ENCODE results near the gene WDR70. TPM values are rescaled to one million over a fixed set of nuclear protein-coding genes. Genes with fewer than 3 reads are reported as not detected.

Gene WDR70
- total RNA-seq, 1 donor from 2014 or later, result 31.3 TPM

DNA sequence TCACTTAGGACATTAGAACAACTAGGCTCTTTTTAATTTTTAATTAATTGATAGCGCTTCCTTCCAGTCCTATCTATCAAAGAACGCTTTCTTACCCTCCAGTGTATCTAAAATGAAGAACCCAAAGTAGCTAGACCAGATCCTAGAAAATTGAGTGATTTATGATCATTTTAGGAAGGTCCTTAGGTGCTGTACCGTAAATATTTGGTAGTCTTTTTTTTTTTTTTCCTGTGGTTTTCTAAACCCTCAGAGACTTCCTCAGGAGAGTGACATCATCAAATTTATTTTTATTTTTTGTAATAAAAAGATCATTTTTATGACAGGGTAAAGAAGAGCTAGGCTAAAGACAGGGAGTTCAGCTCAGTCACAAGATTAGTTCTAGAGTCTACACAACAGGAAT, 197.4 kb downstream of the WDR70 start:
- H3K4me3 Mint-ChIP-seq (ENCODE audit: unreplicated experiment), result no peak overlapping the region
- H3K4me3 ChIP-seq (ENCODE audit: insufficient read depth, low read depth, low read length), result no peak overlapping the region
- no peaks in the 10 kb centered on the region for H3K79me2 ChIP-seq (ENCODE audit: insufficient read depth, low read length)
- FAIRE-seq, result no peak
- no peak for DNase-seq (ENCODE audit: low read depth)
- H3K27ac Mint-ChIP-seq (ENCODE audit: unreplicated experiment), result no peak overlapping the region
- no peaks in the 10 kb centered on the region for H3K9me3 ChIP-seq (ENCODE audit: insufficient read depth, low read depth, low read length)
- H3K36me3 ChIP-seq (ENCODE audit: insufficient read depth, low read length), result no peaks in the 10 kb centered on the region
- no peaks in the 10 kb centered on the region for H3K36me3 Mint-ChIP-seq (ENCODE audit: low read depth, unreplicated experiment)
- peaks cover 12% of the 10 kb centered on the region for H3K4me1 Mint-ChIP-seq (ENCODE audit: low read depth, unreplicated experiment)
- no peaks in the 10 kb centered on the region for H3K27me3 ChIP-seq (ENCODE audit: insufficient read depth, low read length)
- H3K27me3 Mint-ChIP-seq (ENCODE audit: low read depth, unreplicated experiment), result no peaks in the 10 kb centered on the region
- peaks cover 4% of the 10 kb centered on the region for H3K9me3 Mint-ChIP-seq (ENCODE audit: unreplicated experiment)
- no peaks in the 10 kb centered on the region for H3K4me1 ChIP-seq (ENCODE audit: insufficient read depth, low read length)
- H4K20me1 ChIP-seq (ENCODE audit: insufficient read depth, low read length), result no peaks in the 10 kb centered on the region
- no peak for TF ChIP-seq EZH2 (IDR thresholded peaks at IDR 0.05; ENCODE audit: insufficient read depth, low read length)
- TF ChIP-seq, protein P1, sequence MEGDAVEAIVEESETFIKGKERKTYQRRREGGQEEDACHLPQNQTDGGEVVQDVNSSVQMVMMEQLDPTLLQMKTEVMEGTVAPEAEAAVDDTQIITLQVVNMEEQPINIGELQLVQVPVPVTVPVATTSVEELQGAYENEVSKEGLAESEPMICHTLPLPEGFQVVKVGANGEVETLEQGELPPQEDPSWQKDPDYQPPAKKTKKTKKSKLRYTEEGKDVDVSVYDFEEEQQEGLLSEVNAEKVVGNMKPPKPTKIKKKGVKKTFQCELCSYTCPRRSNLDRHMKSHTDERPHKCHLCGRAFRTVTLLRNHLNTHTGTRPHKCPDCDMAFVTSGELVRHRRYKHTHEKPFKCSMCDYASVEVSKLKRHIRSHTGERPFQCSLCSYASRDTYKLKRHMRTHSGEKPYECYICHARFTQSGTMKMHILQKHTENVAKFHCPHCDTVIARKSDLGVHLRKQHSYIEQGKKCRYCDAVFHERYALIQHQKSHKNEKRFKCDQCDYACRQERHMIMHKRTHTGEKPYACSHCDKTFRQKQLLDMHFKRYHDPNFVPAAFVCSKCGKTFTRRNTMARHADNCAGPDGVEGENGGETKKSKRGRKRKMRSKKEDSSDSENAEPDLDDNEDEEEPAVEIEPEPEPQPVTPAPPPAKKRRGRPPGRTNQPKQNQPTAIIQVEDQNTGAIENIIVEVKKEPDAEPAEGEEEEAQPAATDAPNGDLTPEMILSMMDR (IDR thresholded peaks at IDR 0.05; ENCODE audit: insufficient read depth, low read depth, low read length), result no peak
- no peak overlapping the region for H3K27ac ChIP-seq (ENCODE audit: low read depth, low read length)
- no peak overlapping the region for H2AFZ ChIP-seq (ENCODE audit: low read depth, low read length)
- no peak overlapping the region for H3K9ac ChIP-seq (ENCODE audit: low read length)
- no peak overlapping the region for H3K4me2 ChIP-seq (ENCODE audit: low read length)

DNA sequence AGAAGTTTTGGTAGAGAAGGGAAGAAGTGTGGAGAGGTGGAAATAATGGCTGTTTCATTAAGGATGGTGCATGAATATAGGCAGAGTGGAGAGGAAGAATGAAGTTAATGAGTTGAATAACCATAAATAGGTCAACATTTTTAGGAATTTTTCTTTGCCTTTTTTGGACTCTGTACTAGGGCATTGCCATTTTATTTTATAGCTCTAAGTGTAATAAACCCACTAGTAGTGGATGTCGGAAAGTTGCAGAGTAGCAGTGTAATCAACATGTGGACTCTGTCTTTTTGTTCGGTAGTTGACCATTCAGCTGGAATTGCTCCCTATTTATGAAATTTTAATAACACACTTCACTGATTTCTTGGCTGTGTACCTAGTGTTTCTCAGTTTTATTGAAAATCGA, 199.1 kb downstream of the WDR70 start:
- no peak overlapping the region for H3K4me2 ChIP-seq (ENCODE audit: low read length)
- FAIRE-seq, result no peak

DNA sequence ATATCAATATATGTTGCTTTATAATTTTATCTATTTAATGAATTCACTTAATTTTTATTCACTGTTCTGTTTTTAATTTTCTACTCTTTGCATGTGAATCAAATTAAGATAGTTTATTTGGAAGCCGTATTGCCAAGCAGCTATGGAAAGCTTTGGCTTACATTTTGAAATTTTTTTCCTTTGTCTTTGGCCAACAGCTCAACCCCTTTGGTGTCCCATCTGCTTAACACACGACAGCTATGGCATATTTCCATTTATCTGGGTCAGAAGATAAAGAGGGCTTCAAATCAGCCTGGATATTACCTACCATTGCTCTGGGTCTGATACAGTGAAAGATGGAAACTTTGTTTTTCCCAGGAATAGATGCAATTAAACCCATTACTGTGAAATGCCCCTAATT, 201.0 kb downstream of the WDR70 start:
- H3K36me3 ChIP-seq (ENCODE audit: insufficient read depth, low read length), result no peaks in the 10 kb centered on the region
- Mint-ChIP-seq H3K4me3 (ENCODE audit: unreplicated experiment) (no peak overlapping the region), H3K27ac (ENCODE audit: unreplicated experiment) (no peak overlapping the region), H3K36me3 (ENCODE audit: low read depth, unreplicated experiment) (no peaks in the 10 kb centered on the region), H3K9me3 (ENCODE audit: unreplicated experiment) (no peaks in the 10 kb centered on the region), H3K4me1 (ENCODE audit: low read depth, unreplicated experiment) (peaks cover 2% of the 10 kb centered on the region), H3K27me3 (ENCODE audit: low read depth, unreplicated experiment) (no peaks in the 10 kb centered on the region)
- H3K4me1 ChIP-seq (ENCODE audit: insufficient read depth, low read length), result no peaks in the 10 kb centered on the region
- H3K4me2 ChIP-seq (ENCODE audit: low read length), result no peak overlapping the region
- H3K9me3 ChIP-seq (ENCODE audit: insufficient read depth, low read depth, low read length), result no peaks in the 10 kb centered on the region
- H3K4me3 ChIP-seq (ENCODE audit: insufficient read depth, low read depth, low read length), result no peak overlapping the region
- H3K27me3 ChIP-seq (ENCODE audit: insufficient read depth, low read length), result no peaks in the 10 kb centered on the region
- no peak overlapping the region for H3K9ac ChIP-seq (ENCODE audit: low read length)
- H3K79me2 ChIP-seq (ENCODE audit: insufficient read depth, low read length), result no peaks in the 10 kb centered on the region
- no peak overlapping the region for H3K27ac ChIP-seq (ENCODE audit: low read depth, low read length)
- DNase-seq (ENCODE audit: low read depth) (no peak), FAIRE-seq (no peak)
- H2AFZ ChIP-seq (ENCODE audit: low read depth, low read length), result no peak overlapping the region
- no peak for TF ChIP-seq EZH2 (IDR thresholded peaks at IDR 0.05; ENCODE audit: insufficient read depth, low read length)
- TF ChIP-seq, protein P1 (IDR thresholded peaks at IDR 0.05; ENCODE audit: insufficient read depth, low read depth, low read length), result no peak
- no peaks in the 10 kb centered on the region for H4K20me1 ChIP-seq (ENCODE audit: insufficient read depth, low read length)

More for the DNA sequence above, 199.1 kb downstream of the WDR70 start:
- TF ChIP-seq, protein P1 (IDR thresholded peaks at IDR 0.05; ENCODE audit: insufficient read depth, low read depth, low read length), result no peak
- no peak for TF ChIP-seq EZH2 (IDR thresholded peaks at IDR 0.05; ENCODE audit: insufficient read depth, low read length)
- Histone ChIP-seq H2AFZ (ENCODE audit: low read depth, low read length) (no peak overlapping the region), H3K27ac (ENCODE audit: low read depth, low read length) (no peak overlapping the region), H3K9ac (ENCODE audit: low read length) (no peak overlapping the region), H3K4me1 (ENCODE audit: insufficient read depth, low read length) (no peaks in the 10 kb centered on the region), H3K9me3 (ENCODE audit: insufficient read depth, low read depth, low read length) (no peaks in the 10 kb centered on the region), H3K4me3 (ENCODE audit: insufficient read depth, low read depth, low read length) (no peak overlapping the region), H3K27me3 (ENCODE audit: insufficient read depth, low read length) (no peaks in the 10 kb centered on the region), H3K79me2 (ENCODE audit: insufficient read depth, low read length) (no peaks in the 10 kb centered on the region), H3K36me3 (ENCODE audit: insufficient read depth, low read length) (no peaks in the 10 kb centered on the region), H4K20me1 (ENCODE audit: insufficient read depth, low read length) (no peaks in the 10 kb centered on the region)
- Mint-ChIP-seq H3K27me3 (ENCODE audit: low read depth, unreplicated experiment) (no peaks in the 10 kb centered on the region), H3K36me3 (ENCODE audit: low read depth, unreplicated experiment) (no peaks in the 10 kb centered on the region), H3K4me1 (ENCODE audit: low read depth, unreplicated experiment) (peaks cover 12% of the 10 kb centered on the region), H3K9me3 (ENCODE audit: unreplicated experiment) (peaks cover 4% of the 10 kb centered on the region), H3K27ac (ENCODE audit: unreplicated experiment) (no peak overlapping the region), H3K4me3 (ENCODE audit: unreplicated experiment) (no peak overlapping the region)
- DNase-seq (ENCODE audit: low read depth), result no peak

Measured in astrocyte (in vitro differentiated cells and primary cell).